Measurements from ENCODE around the gene SBF2. TPM values are rescaled to one million over a fixed set of nuclear protein-coding genes. Genes with fewer than 3 reads are reported as not detected.

Gene SBF2
- total and polyA plus RNA-seq, 5 donors from 2014 or later, result 1.1 to 5.5 (median 2.1) TPM

DNA sequence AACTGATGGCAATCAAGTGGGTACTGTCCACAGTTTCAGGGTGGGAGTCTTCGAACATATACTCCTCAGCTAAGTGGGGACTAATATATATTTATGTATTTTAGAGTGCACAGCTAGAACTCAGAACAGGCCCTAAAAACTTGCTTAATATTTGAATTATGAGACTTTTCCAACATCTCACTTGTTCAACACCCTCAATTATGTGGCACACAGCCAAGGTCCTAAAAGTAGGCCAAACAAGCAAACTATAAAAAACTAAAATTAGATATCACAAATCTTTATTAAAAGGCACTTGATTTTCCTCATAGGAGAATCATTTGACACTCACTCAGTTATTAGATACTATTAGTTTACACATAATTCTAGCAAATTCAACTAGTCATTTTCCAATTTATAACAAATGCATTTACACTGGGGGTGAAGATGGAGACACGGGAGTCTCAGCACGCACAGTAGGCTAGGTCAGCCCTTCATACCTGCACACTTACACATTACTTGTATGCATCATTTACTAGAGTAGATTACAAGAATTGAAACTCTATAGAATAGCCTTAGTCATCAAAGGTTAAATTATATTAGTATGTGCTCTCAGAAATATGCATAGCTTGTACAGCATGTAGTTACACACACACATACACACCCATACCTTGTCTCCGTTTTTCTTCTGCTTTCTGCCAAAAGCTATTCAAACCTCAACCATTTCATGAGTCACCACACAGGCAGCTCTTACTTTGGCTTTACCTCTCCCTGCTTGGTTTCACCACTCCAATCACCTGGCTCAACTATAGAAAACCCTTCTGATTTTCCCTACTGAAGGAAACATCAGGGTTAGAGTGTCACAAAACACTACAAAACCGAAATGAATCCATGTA lies 171.5 kb downstream of the SBF2 start:
- Histone ChIP-seq H3K4me3 (ENCODE audit: low read depth, low read length) (no peak overlapping the region), H3K27me3 (ENCODE audit: control insufficient read depth, insufficient read depth, low read length) (no peaks in the 10 kb centered on the region), H3K9me3 (ENCODE audit: control insufficient read depth in 2 of 2, low read length in 2 of 2) (no peaks in the 10 kb centered on the region), H3K36me3 (ENCODE audit: control insufficient read depth, insufficient read depth, low read length) (no peaks in the 10 kb centered on the region), H3K27ac (ENCODE audit: insufficient read depth, low read length, poor library complexity, severe bottlenecking) (no peak overlapping the region), H3K4me1 (ENCODE audit: control insufficient read depth, insufficient read depth, low read length, poor library complexity, severe bottlenecking) (no peaks in the 10 kb centered on the region)
- Mint-ChIP-seq H3K27ac (no peak overlapping the region), H3K4me3 (no peak overlapping the region), H3K9me3 (no peaks in the 10 kb centered on the region), H3K27me3 (no peaks in the 10 kb centered on the region), H3K36me3 (no peaks in the 10 kb centered on the region), H3K4me1 (no peaks in the 10 kb centered on the region)
- no peak for DNase-seq
- no peak for ATAC-seq (ENCODE audit: low read depth in 2 of 2)

DNA sequence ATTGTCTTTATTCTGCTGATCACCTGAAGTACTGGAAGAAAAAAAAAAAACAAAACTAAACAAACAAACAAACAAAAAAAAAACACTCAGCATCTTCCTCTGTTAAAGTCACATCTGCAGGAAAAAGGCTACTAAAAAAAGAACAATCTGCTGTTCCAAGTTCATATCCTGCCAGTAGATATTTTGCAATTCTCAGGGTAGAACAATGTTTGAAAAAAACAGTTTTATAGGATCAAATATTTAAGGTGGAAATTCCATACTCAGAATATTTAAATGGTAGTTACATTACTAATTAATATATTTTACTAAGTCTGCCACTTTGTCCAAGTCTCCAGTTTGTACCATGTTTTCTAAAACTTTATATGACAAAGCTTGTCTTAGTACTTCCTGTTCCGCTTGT lies 175.2 kb downstream of the SBF2 start:
- H3K27me3 Mint-ChIP-seq, result peaks cover 5% of the 10 kb centered on the region
- ATAC-seq (ENCODE audit: low read depth in 2 of 2), result no peak
- no peaks in the 10 kb centered on the region for H3K4me1 ChIP-seq (ENCODE audit: control insufficient read depth, insufficient read depth, low read length, poor library complexity, severe bottlenecking)
- no peaks in the 10 kb centered on the region for H3K36me3 Mint-ChIP-seq
- H3K27me3 ChIP-seq (ENCODE audit: control insufficient read depth, insufficient read depth, low read length), result no peaks in the 10 kb centered on the region
- H3K27ac Mint-ChIP-seq, result no peak overlapping the region
- no peak for DNase-seq
- no peaks in the 10 kb centered on the region for H3K36me3 ChIP-seq (ENCODE audit: control insufficient read depth, insufficient read depth, low read length)
- no peak overlapping the region for H3K27ac ChIP-seq (ENCODE audit: insufficient read depth, low read length, poor library complexity, severe bottlenecking)
- H3K4me3 Mint-ChIP-seq, result no peak overlapping the region
- H3K9me3 Mint-ChIP-seq, result no peaks in the 10 kb centered on the region
- H3K9me3 ChIP-seq (ENCODE audit: control insufficient read depth in 2 of 2, low read length in 2 of 2), result no peaks in the 10 kb centered on the region
- no peaks in the 10 kb centered on the region for H3K4me1 Mint-ChIP-seq
- no peak overlapping the region for H3K4me3 ChIP-seq (ENCODE audit: low read depth, low read length)

DNA sequence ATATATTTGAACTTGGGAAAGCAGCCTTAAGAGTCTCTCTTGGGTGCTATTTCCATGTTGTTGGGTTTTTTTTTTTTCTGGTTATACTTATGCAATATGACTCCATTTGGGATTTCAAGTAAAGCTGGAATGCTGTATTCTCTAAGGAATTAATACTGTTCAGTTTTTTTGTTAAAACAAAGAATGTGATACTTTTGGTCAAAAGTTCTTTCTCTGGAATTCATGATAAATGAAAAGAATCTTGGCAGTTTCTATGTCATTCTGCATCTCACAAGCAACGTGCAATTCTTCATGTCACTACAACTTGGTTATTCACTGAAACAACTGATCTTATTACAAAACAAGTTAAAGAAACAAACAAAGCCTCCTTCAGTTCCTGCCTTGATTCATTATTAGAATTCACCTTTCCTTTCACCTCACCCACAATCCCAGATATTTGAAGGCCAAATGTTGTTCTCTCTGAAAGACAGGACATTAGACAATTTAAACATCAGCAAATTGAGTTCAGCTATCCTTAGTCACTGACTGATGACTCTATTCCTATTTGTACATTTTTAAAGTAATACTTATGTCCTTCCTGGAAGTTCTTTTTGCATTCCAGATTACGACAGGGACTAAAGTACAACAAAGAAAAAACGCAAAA lies 176.2 kb downstream of the SBF2 start:
- Mint-ChIP-seq H3K4me1 (no peaks in the 10 kb centered on the region), H3K9me3 (no peaks in the 10 kb centered on the region)
- H3K9me3 ChIP-seq (ENCODE audit: control insufficient read depth in 2 of 2, low read length in 2 of 2), result no peaks in the 10 kb centered on the region

DNA sequence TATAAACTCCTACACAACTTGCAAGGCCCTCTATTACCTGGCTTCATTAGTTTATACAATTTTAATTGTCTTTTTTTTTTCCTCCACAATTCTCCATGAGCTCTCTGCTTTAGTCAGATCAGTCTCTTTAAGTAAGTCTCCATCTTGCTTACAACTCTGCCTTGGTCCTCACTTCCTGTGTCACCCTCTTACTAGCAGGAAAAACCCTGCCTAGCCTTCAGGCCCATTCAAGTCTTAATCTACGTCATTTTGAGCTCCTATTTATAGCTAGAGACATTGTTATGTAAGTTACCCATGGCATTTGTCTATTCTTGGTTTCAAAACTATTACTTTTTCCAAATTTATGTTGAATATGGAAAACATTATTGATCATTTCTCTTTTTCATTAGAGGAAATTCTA lies 177.4 kb downstream of the SBF2 start:
- Mint-ChIP-seq H3K36me3 (no peaks in the 10 kb centered on the region), H3K4me3 (no peak overlapping the region), H3K27me3 (peaks cover 5% of the 10 kb centered on the region), H3K27ac (no peak overlapping the region), H3K9me3 (peaks cover 0 to 2% (median 0%) of the 10 kb centered on the region in 7 donors), H3K4me1 (no peaks in the 10 kb centered on the region)
- ATAC-seq (ENCODE audit: low read depth in 2 of 2) (no peak), DNase-seq (peak in 1 of 3 donors; percentile 32)
- Histone ChIP-seq H3K36me3 (ENCODE audit: control insufficient read depth, insufficient read depth, low read length) (no peaks in the 10 kb centered on the region), H3K4me3 (ENCODE audit: low read depth, low read length) (no peak overlapping the region), H3K27ac (ENCODE audit: insufficient read depth, low read length, poor library complexity, severe bottlenecking) (no peak overlapping the region), H3K4me1 (ENCODE audit: control insufficient read depth, insufficient read depth, low read length, poor library complexity, severe bottlenecking) (no peaks in the 10 kb centered on the region), H3K9me3 (ENCODE audit: control insufficient read depth in 2 of 2, low read length in 2 of 2) (no peaks in the 10 kb centered on the region), H3K27me3 (ENCODE audit: control insufficient read depth, insufficient read depth, low read length) (no peaks in the 10 kb centered on the region)

More for the DNA sequence above, 176.2 kb downstream of the SBF2 start:
- no peak for ATAC-seq (ENCODE audit: low read depth in 2 of 2)
- Histone ChIP-seq H3K4me1 (ENCODE audit: control insufficient read depth, insufficient read depth, low read length, poor library complexity, severe bottlenecking) (no peaks in the 10 kb centered on the region), H3K27ac (ENCODE audit: insufficient read depth, low read length, poor library complexity, severe bottlenecking) (no peak overlapping the region), H3K4me3 (ENCODE audit: low read depth, low read length) (no peak overlapping the region), H3K36me3 (ENCODE audit: control insufficient read depth, insufficient read depth, low read length) (no peaks in the 10 kb centered on the region), H3K27me3 (ENCODE audit: control insufficient read depth, insufficient read depth, low read length) (no peaks in the 10 kb centered on the region)
- no peak overlapping the region for H3K27ac Mint-ChIP-seq
- peaks cover 5% of the 10 kb centered on the region for H3K27me3 Mint-ChIP-seq
- H3K36me3 Mint-ChIP-seq, result no peaks in the 10 kb centered on the region
- no peak for DNase-seq
- H3K4me3 Mint-ChIP-seq, result no peak overlapping the region

DNA sequence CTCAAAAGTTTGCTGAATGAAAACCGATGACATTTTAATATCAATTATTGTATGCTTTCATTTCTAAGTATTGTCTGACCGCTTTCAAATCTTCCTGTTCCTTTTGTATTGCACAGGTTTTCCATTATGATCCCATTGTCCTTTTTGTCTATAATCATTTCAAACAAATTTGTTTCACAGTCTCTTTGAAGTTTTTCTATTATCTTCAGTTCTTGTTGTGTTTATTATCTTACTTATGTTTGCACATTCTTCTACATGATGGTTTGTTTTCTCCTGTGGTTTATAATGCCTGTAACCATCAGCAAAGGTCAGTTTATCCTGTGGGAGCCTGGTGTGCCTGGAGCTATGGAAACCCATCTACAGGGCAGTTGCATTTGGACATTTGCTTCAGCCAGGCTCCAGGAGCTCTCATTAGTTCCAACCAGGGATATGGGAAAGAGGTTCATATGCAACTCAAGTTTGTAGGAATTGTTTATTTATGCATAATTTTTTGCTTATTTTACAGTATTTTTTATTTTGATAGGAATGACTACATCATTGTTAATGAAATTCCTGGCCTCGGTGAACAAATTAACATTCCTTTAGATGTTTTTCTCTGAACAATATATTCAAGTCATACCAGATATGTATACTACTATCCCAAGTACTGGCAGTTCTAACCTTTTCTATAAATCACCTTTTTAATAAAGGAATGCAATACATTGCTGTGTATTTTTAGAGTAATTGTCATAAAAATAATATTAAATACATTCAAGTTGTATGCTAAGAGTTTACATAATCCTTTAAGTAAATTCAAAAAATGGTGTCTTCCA lies 179.2 kb downstream of the SBF2 start:
- Mint-ChIP-seq H3K4me1 (no peaks in the 10 kb centered on the region), H3K4me3 (no peak overlapping the region), H3K27me3 (peaks cover 5% of the 10 kb centered on the region), H3K9me3 (peaks cover 0 to 2% (median 0%) of the 10 kb centered on the region in 7 donors), H3K36me3 (no peaks in the 10 kb centered on the region), H3K27ac (peak overlapping the region in 1 of 3 donors; percentile 32)
- Histone ChIP-seq H3K27ac (ENCODE audit: insufficient read depth, low read length, poor library complexity, severe bottlenecking) (no peak overlapping the region), H3K27me3 (ENCODE audit: control insufficient read depth, insufficient read depth, low read length) (no peaks in the 10 kb centered on the region), H3K9me3 (ENCODE audit: control insufficient read depth in 2 of 2, low read length in 2 of 2) (no peaks in the 10 kb centered on the region), H3K4me1 (ENCODE audit: control insufficient read depth, insufficient read depth, low read length, poor library complexity, severe bottlenecking) (no peaks in the 10 kb centered on the region), H3K4me3 (ENCODE audit: low read depth, low read length) (no peak overlapping the region), H3K36me3 (ENCODE audit: control insufficient read depth, insufficient read depth, low read length) (no peaks in the 10 kb centered on the region)
- no peak for ATAC-seq (ENCODE audit: low read depth in 2 of 2)
- DNase-seq, result no peak

DNA sequence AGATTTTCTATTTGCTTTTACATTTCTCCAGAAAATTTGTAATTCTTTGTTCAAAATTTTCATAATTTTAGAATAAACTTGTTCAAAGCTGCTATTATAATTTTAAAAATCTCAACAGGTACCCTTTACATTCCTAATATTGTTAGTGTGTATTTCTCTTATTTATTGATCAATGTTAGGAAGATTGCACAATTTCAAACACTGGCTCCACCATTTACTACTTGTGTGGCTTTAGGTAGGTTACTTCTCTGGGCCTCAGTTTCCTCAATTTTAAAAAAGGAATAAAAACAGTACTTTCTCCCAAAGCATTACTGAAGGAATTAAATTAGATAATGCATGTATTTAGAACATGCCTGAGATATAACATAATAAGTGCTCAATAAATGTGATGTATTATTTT lies 180.2 kb downstream of the SBF2 start:
- Histone ChIP-seq H3K9me3 (ENCODE audit: control insufficient read depth in 2 of 2, low read length in 2 of 2) (no peaks in the 10 kb centered on the region), H3K4me3 (ENCODE audit: low read depth, low read length) (no peak overlapping the region), H3K36me3 (ENCODE audit: control insufficient read depth, insufficient read depth, low read length) (no peaks in the 10 kb centered on the region), H3K4me1 (ENCODE audit: control insufficient read depth, insufficient read depth, low read length, poor library complexity, severe bottlenecking) (no peaks in the 10 kb centered on the region), H3K27ac (ENCODE audit: insufficient read depth, low read length, poor library complexity, severe bottlenecking) (no peak overlapping the region), H3K27me3 (ENCODE audit: control insufficient read depth, insufficient read depth, low read length) (no peaks in the 10 kb centered on the region)
- Mint-ChIP-seq H3K9me3 (peaks cover 0 to 2% (median 0%) of the 10 kb centered on the region in 7 donors), H3K27me3 (peaks cover 5% of the 10 kb centered on the region), H3K36me3 (no peaks in the 10 kb centered on the region), H3K4me3 (no peak overlapping the region), H3K4me1 (no peaks in the 10 kb centered on the region), H3K27ac (no peak overlapping the region)
- ATAC-seq (ENCODE audit: low read depth in 2 of 2) (no peak), DNase-seq (no peak)

DNA sequence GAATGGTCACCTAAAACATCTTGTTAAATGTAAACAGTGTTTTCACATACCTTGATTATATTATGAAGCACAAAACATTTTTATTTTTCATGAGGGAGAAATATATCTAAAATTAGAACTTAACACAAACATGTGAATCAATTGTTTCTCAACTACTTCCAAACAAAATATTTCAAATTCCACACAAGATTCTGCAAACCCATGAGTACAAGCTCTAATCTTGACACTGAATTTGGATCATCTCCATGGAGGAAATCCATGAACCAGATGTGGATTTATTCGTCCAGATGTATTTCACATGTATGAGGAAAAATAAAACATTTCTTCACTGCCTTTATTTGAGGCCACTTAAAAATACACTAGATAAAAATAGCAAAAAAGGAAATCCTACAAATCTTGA lies 184.2 kb downstream of the SBF2 start:
- Histone ChIP-seq H3K9me3 (ENCODE audit: control insufficient read depth in 2 of 2, low read length in 2 of 2) (no peaks in the 10 kb centered on the region), H3K27me3 (ENCODE audit: control insufficient read depth, insufficient read depth, low read length) (no peaks in the 10 kb centered on the region), H3K36me3 (ENCODE audit: control insufficient read depth, insufficient read depth, low read length) (no peaks in the 10 kb centered on the region), H3K4me1 (ENCODE audit: control insufficient read depth, insufficient read depth, low read length, poor library complexity, severe bottlenecking) (no peaks in the 10 kb centered on the region), H3K27ac (ENCODE audit: insufficient read depth, low read length, poor library complexity, severe bottlenecking) (no peak overlapping the region), H3K4me3 (ENCODE audit: low read depth, low read length) (no peak overlapping the region)
- Mint-ChIP-seq H3K4me3 (no peak overlapping the region), H3K27ac (no peak overlapping the region), H3K4me1 (no peaks in the 10 kb centered on the region), H3K27me3 (peaks cover 5% of the 10 kb centered on the region), H3K9me3 (peaks cover 0 to 2% (median 0%) of the 10 kb centered on the region in 7 donors), H3K36me3 (no peaks in the 10 kb centered on the region)
- ATAC-seq (ENCODE audit: low read depth in 2 of 2) (no peak), DNase-seq (no peak)
